Posterior vena cava (tissue), 2 donors: ENCODE data around the gene TCEANC2. TPM values are rescaled to one million over a fixed set of nuclear protein-coding genes. Genes with fewer than 3 reads are reported as not detected.
"Not testable (repeated sequence)": the region's sequence is repeated elsewhere in the genome, so short reads cannot be mapped to it uniquely, and the experiment has no call there.

Source experiments
- DNase-seq: peaks from one replicate; pipeline ENCODE4 v3.0.0-alpha.2; 2020; ENCODE audit warnings: low spot score
- intact Hi-C, 2 donors: fragments of 100-400 bp; cut with DNase I; formaldehyde crosslinking; loops; one replicate each; pipeline versions ENCODE4 v1.14.1 to v1.14.2; 2022 to 2023
- long read RNA-seq, 2 donors: library from polyadenylated mRNA; unstranded; transcript quantifications; one replicate each; pipeline ENCODE4 v2.0.0, GENCODE V29; 2020 to 2021
- total RNA-seq, 2 donors: library from RNA; stranded (reverse); fragmentation: NEBNext Ultra II Directional; extraction: Animal tissue kit (Norgen Biotek cat#: 25700); gene quantifications; one replicate each; pipeline ENCODE4 v1.2.1, GENCODE V29; 2021
- donor health status: DM: yes; HTN: yes; CAD: no.
- donor health status: DM: yes; HTN: yes; CAD: no.

TCEANC2 gene
- total RNA-seq = 1 to 10 TPM; 4.4 to 5.7 TPM
- long read RNA-seq, donor 1, full-length matches to known transcripts = 1 of 2 reads
- long read RNA-seq, donor 1, partial matches to known transcripts = 0 of 2 reads
- long read RNA-seq, donor 1, other reads (novel, unspliced or antisense) = 1 of 2 reads
- long read RNA-seq, donor 2, full-length matches to known transcripts = 5 of 6 reads
- long read RNA-seq, donor 2, partial matches to known transcripts = 0 of 6 reads
- long read RNA-seq, donor 2, other reads (novel, unspliced or antisense) = 1 of 6 reads

DNA sequence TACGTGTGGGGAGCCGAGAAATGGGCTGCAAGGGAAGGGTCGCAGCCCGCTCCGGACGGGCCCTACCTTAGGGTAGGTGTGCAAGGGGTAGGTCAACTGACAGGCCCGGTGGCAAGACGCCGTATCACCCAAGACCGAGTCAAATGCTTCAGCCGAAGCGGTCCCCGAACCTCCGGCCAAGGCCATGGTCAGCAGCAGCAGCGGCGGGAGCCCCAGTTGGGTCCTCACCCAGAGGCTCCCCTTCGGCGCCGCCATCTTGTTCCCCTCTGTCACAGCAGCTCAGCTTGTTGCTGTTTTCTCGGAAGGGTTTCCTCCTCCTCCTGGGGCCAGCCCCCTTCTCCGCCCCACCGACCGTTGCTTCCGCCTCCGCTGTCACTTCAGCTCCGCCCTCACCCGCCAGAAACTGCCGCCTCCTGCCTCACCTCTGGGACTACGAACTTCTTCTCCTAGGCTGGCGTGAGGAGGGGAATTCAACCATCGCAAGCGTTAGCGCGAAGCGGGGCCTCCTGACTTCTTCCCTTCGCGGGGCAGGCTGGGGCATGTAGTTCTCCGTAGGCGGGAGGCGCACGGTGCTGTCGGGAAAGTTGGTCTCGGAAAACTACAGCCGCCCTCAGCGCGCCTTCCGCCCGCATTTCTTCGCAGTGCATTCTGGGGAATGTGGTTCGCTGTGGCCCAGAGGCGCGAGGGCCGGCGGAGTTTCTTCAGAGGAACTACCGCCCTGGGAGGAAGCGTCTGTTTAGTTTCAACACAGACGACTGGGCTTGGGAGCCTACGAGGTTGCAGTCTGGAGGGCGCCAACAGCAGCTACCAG, at the start of gene TCEANC2, which contains the start of gene TMEM59:
Gene TCEANC2, plus strand, starts transcription at position 675 of the 811 bp plus-strand sequence. CDS start 815 bp downstream, outside the sequence.
Gene TMEM59, minus strand, starts transcription at position 271 of the 811 bp plus-strand sequence. Its CDS starts 16 bp downstream, at position 255.
- peak; percentile 99 for DNase-seq
- intact Hi-C loops = no loop called here

DNA sequence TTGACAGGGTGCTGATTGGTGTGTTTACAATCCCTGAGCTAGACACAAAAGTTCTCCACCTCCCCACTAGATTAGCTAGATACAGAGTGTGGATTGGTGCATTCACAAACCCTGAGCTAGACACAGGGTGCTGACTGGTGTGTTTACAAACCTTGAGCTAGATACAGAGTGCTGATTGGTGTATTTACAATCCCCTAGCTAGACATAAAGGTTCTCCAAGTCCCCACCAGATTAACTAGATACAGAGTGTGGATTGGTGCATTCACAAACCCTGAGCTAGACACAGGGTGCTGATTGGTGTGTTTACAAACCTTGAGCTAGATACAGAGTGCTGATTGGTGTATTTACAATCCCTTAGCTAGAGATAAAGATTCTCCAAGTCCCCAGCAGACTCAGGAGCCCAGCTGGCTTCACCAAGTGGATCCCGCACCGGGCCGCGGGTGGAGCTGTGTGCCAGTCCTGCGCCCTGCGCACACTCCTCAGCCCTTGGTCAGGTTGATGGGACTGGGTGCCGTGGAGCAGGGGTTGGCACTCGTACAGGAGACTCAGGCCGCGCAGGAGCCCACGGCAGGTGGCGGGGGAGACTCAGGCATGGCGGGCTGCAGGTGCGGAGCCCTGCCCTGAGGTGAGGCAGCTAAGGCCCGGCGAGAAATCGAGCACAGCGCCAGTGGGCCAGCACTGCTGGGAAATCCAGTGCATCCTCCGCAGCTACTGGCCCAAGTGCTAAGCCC, 49.5 kb upstream of the TCEANC2 start:
- intact Hi-C loops, DNase-seq: not testable (repeated sequence)

DNA sequence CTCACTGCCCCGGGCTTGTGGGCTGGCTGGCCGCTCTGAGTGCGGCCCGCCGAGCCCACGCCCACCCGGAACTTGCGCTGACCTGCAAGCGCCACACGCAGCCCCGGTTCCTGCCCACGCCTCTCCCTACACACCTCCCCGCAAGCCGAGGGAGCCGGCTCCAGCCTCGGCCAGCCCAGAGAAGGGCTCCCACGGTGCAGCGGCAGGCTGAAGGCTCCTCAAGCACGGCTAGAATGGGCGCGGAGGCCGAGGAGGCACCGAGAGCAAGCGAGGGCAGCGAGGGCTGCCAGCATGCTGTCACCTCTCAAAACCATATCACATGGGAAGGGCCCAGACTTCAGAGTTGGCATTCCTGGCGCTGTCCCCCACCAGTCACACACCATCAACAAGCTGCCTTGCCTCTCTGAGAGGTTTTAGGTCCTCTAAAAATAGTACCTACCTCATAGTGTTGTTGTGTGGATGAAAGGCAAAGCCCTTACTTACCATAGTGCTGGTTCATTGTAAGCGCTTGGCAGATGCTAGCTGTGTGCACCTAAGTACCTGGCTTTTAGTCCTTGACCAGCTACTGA, 48.8 kb upstream of the TCEANC2 start:
- intact Hi-C loops = no loop called here
- DNase-seq = no peak

DNA sequence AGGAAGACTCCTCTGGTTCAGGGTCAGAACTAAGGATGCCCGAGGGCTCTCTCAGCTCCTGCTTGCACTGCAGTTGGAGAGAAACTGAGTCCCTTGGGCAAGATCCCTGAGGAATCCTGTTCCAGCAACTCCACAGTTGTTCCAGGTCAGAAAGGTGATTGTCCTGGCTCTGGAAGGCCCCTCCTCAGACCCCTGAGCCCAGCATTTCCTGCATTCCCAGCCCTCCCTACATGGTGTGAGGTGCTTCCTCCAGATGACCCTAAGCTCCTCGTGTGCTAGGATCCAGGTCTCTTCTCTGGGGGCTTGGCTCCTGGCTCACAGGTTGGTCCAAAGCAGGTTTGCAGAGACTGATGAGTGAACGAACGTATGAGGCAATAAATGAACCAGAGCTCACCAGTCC, 46.9 kb upstream of the TCEANC2 start:
- DNase-seq = no peak

DNA sequence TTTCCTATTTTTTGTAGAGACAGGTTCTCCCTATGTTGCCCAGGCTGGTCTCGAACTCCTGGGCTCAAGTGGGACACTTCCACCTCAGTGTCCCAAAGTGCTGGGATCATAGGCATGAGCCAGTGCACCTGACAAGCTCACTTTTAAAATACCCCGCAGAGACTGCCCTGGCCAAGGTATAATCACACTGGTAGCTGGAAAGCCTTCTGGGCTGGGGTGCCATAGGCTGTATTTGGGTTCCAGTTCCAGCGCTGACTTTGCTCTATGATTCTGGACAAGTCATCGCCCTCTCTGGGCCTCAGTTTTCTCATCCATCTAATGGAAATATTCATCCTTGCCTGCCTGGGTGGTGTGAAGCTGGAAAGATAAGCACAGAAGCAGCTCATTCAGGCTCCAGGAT, 45.8 kb upstream of the TCEANC2 start:
- DNase-seq = no peak
- intact Hi-C loops = no loop called here

More for the DNA sequence above, 46.9 kb upstream of the TCEANC2 start:
- intact Hi-C loops = no loop called here

DNA sequence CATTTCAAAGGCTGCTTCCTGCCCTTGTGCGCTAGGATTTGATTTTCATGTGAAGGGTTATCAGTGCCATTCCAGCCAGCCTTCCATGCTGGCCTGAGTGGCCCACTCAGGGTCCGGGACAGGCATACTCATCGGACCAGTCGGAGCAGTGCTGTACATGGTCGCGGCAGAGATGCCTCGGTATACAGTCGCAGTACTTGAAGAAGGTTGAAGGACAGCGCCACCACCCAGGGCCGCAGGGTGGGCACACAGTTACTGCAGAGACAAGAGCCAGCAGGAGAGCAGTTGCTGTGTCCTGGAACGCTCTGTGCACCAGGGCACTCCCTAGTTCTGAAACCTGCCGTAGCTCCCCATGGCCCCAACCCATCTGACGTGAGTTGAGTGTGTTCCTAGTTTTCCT, 44.5 kb upstream of the TCEANC2 start:
- DNase-seq = no peak
- intact Hi-C loops = no loop called here

DNA sequence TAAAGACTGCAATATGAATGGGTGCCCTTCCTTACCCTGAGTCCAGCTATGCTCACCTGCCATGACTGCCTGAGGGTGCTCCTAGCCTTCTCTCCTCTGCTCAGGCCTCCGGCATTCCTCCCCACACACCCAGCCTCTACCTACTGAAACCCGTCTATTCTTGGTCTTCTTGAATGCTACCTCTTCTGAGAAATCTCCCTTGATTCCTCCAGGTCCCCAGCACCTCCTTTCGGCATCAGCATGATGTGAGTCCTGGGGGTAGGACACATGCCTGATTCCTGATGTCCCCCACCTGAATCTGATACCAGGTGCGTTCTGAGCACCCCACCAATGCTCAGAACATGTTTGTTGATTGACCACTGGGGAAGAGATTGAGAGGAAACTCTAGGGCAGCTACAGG, 44.0 kb upstream of the TCEANC2 start:
- intact Hi-C loops = no loop called here

DNA sequence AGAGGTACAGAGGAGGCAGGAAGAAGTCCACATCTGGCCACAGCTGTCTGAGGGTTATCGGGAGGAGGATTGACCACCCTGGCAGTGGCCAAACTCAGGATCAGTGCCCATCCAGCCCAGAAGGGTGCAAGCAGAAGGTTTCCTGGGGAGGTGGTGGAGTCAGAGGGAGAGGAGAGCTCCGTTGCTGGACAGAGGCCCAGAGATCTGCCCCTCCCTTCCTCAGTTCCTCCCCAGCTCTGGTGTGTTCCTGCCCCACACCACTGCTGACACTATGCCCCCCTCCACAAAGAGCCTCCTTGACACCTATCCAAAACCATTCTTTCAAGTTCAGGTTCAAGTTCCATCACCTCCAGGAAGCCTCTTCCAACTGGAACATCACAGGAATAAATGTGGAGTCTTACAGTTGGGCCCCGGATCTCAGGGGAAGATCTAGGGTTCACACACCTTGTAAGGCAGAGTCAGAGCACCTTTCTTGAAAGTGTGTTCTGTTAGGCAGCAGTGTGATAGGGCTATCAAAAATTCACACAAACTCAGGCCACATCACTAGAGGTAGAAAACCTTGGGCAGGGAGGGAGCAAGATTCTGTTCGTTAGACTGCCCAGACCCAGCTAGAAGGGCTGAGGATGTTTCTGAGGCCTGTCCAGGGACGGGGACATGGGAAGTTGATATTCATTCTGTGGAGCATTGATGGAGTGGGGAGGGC, 42.8 kb upstream of the TCEANC2 start:
- intact Hi-C loops = no loop called here
- no peak for DNase-seq

More for the DNA sequence above, 44.0 kb upstream of the TCEANC2 start:
- no peak for DNase-seq

DNA sequence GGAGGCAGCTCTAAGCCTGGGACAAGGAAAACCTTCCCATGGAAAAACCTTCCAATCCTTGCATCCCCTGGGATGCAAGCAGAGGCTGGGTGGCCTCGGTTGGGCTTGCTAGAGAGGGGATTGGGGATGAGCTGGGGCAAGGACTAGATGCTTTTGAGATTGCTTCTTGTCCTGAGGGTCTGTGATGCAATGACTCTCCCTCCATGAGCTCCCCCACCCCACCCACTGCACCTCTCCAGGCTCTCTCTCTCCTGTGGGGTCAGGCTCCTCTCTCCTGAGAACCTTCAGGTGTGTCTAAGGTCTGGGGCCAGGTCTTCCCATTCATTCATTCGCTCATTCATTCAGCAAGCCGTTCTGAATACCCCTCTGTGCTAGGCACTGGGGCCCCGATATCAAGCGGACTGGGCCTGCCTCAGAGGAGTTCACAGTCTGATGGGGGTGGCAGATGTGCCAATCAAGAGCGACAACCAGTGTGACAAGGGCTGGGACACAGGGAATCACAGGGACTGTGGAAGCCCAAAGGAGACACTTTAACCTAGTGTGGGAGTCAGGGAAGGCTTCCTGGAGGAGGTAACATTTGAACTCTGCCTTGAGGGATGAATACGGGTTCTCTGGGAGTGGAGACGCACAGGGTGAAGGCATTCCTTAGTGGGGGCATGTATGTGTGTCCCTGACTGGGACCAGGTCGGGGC, 41.9 kb upstream of the TCEANC2 start:
- DNase-seq = no peak
- intact Hi-C loops = no loop called here

DNA sequence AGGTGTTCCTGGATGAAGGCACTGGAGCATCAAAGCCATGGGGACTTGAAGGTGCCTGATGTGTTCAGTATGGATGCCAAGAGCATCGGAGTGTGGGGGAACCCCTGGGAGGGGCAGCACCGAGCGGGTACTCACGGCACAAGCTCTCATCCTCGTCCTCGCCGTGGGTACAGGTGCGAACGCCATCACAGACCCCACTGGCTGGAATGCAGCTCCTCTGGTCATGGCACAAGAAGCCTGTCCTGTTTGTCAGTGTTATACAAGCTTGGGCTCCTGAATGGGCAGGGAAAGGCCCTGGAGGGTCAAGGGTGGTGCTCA, 41.4 kb upstream of the TCEANC2 start:
- intact Hi-C loops = no loop called here
- no peak for DNase-seq

DNA sequence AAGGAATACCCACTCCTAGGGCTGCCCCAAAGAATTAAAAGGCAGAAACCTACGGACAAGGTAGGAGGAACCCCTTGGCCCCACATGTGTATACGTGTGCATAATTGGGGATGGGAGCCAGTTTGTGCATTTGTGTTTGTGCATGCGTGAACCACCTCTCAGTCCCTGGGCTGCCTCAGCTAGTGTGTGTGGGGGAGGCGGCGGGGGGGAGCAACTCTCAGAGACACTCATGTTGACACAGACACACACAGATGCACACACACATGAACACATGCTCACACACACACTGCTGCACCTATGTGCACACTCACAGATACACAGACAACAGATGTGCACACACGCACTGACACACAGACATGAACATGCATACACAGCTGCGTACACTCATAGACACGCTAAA, 40.5 kb upstream of the TCEANC2 start:
- intact Hi-C loops = no loop called here
- DNase-seq = no peak

DNA sequence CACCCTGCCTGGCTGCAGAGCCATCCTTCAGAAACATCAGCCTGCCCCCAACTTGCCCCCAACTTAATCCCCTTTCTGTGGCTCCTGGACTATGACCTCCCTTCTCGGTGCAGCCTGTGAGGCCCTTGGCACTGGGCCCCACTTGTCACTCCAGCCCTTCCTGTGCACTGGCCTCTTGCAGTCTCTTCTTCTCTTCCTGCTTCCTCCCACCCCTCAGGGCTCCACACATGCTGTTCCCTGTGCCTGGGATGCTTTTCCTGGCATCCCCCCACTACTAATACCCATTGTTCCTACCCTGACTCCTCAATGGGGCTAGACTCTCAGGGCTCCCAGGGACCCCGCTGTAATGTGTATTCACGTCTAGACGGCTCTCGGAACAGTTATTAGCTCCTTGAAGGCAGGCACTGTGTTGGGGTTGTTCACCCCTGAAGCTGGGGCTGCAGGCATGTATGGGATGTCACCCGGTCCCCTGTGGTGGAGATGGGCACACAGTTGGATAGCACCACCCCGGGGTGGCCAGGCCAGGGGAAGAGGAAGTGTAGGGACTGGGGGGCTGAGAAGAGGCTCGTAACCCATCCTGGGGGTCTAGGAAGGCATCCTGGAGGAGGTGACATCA, 39.9 kb upstream of the TCEANC2 start:
- no peak for DNase-seq
- intact Hi-C loops = no loop called here

DNA sequence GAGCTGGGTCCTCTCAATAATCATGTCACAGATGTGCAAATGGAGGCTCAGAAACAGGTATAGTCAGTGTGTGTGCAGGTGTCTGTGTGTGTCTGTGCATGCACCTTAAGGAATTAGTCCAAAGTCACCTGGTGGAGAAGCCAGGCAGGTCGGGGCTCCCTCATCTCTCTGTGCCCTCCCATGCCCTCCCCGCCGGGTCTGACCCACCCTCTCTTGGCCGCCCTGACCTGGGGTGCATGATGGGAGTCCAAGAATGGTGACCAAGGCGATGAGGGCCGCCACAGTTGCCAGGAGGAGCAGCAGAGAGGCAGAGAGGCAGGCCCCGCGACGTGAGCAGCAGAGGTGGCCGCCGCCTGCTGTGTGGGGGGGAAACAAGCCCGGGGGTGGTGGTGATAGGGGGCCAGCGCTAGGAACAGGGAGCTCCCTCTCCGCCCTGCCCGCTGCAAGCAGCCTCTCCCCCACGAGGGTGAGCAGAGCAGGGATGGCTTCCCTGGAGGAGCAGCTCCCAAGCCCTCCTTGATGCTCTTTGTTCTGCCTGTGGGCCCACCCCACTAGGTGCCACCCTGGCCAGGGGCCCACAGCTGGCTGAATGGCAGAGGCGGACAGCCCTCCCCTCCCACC, 39.3 kb upstream of the TCEANC2 start:
- intact Hi-C loops = no loop called here

DNA sequence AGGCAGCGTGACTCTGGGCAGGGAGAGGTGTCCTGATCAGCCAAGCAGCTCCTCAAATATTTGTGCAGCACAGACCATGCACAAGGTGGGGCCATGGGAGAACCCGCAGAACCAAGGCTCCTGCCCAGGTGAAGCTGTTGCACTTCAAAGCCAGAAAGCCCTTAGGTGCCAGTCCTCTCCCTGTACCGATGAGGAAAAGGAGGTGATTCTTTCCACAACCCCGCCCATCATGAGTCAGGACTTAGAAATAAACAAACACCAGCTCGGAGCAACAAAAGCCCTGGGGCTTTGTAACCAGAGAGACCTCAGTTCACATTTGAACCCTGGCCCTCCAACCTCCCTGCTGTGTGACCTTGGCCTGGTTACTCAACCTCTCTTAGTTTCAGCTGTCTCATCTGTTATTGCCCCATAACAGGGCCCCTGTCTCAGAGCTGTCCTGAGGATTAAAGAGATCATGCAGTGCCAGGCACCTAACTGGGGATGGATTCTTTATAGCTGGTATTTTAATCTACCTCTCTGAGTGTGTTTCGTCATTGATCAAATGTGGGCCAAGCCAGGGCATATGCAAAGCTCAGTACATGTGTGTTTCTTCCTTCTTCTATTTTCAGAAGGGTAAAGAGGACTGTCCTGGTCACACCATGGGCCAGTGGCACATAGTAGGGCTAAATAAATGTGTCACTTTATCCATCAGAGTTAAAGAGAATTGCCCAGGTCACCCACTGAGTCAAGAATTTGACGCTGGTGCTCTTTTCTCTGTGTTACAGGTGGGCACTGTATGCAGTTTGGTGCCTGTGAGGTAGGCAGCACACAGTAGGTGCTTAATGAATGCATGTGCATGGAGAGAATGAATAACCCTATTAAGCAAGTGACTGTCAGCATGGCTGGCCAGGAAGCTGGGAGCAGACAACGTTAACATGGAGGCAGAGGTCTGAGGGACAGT, 36.8 kb upstream of the TCEANC2 start:
- no peak for DNase-seq
- intact Hi-C loops = no loop called here

More for the DNA sequence above, 39.3 kb upstream of the TCEANC2 start:
- peak; percentile 76 for DNase-seq

DNA sequence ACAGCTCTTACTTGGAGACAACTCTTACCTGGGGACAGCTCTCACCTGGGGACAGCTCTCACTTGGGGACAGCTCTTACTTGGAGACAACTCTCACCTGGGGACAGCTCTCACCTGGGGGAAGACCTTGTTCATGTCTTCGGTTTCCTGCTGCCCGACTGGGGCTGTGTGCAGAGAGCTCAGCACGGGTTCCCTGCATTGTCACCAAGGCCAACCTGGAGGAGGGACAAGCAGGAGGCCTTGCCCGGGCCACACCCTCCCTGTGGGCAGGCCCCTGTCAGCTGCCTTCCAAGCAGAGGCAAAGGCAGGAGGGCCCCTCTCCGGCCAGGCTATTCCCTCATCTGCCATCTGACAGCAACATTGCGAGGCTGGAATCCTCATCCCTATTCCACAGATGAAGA, 35.4 kb upstream of the TCEANC2 start, which contains the start of gene LDLRAD1:
Gene LDLRAD1, minus strand, starts transcription at position 208 of the 400 bp plus-strand sequence. Its CDS starts 74 bp downstream, at position 134.
- intact Hi-C loops = no loop called here
- peak; percentile 75 for DNase-seq

DNA sequence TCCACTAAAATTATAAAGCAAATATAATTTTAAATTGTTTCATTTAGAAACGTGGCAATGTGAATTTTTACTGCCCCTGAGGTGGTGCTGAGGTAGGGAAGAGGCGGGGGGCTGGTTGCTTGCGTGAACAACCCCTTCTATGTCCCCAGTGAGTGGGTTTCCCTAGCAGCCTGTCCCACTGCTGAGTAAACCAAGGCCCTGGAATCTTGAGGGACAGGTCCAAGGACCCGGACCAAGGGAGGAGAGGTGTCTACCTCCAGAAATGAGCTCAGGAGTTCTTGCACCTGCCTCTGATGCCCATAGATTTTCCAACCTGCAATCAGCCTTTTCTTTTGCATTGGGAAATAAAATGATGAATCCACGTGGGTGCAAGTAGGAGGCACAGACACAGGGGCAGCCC, 34.8 kb upstream of the TCEANC2 start:
- DNase-seq = no peak
- intact Hi-C loops = no loop called here
